CD14-positive monocyte (primary cell): ENCODE results near the gene ACBD3. TPM values are rescaled to one million over a fixed set of nuclear protein-coding genes. Genes with fewer than 3 reads are reported as not detected.

ENCODE experiments used
- DNase-seq, 3 donors: peaks; one replicate each; pipeline ENCODE4 v3.0.0-alpha.2; 2011 to 2022
- H2AFZ ChIP-seq: 2 replicates; pipeline ENCODE4 v1.6.0; 2012; ENCODE audit warnings: mild to moderate bottlenecking, low read depth, low read length, inconsistent platforms; ENCODE audit not compliant: insufficient read depth, poor library complexity, severe bottlenecking
- H3K27ac ChIP-seq, 2 donors: 1 replicate in 1 of 2; 2 replicates in 1 of 2; pipeline ENCODE4 v1.5.1; 2012 to 2013; ENCODE audit warnings: low read length in 2 of 2, control low read depth in 1 of 2, inconsistent platforms in 1 of 2, low read depth in 1 of 2, mild to moderate bottlenecking in 1 of 2
- H3K27me3 ChIP-seq, 2 donors: one replicate each; pipeline versions ENCODE4 v1.6.0 to v1.6.1; 2011 to 2013; ENCODE audit warnings: low read length in 2 of 2; ENCODE audit not compliant: control insufficient read depth in 2 of 2, insufficient read depth in 2 of 2
- H3K36me3 ChIP-seq, 2 donors: replicated peaks in 1 of 2; 1 replicate in 1 of 2; 2 replicates in 1 of 2; pipeline versions ENCODE4 v1.5.1 to v1.6.1; 2012 to 2013; ENCODE audit warnings: low read length in 2 of 2, control low read depth in 1 of 2, inconsistent platforms in 1 of 2, mild to moderate bottlenecking in 1 of 2; ENCODE audit not compliant: insufficient read depth in 2 of 2, control insufficient read depth in 1 of 2
- H3K4me1 ChIP-seq, 2 donors: 1 replicate in 1 of 2; 2 replicates in 1 of 2; pipeline versions ENCODE4 v1.5.1 to v1.6.1; 2012 to 2013; ENCODE audit warnings: low read length in 2 of 2, control low read depth in 1 of 2, inconsistent platforms in 1 of 2, mild to moderate bottlenecking in 1 of 2, moderate library complexity in 1 of 2; ENCODE audit not compliant: insufficient read depth in 2 of 2, control insufficient read depth in 1 of 2
- H3K4me2 ChIP-seq: replicated peaks from 2 replicates; pipeline ENCODE3; 2012; ENCODE audit warnings: low read length, moderate library complexity, mild to moderate bottlenecking; ENCODE audit not compliant: poor library complexity, severe bottlenecking; ENCODE audit errors: extremely low read depth
- H3K4me3 ChIP-seq, 3 experiments: fragments of 200-600 bp in 1 of 3; sonication (generic) in 1 of 3; replicated peaks in 1 of 3; 1 replicate in 2 of 3; 2 replicates in 1 of 3; pipeline ENCODE4 v1.5.1; 2011 to 2013; ENCODE audit warnings: low read length in 3 of 3, mild to moderate bottlenecking in 3 of 3, control low read depth in 2 of 3, low read depth in 2 of 3, inconsistent platforms in 1 of 3, moderate library complexity in 1 of 3
- H3K79me2 ChIP-seq: 2 replicates; pipeline ENCODE4 v1.6.0; 2012; ENCODE audit warnings: mild to moderate bottlenecking, control low read depth, inconsistent platforms, low read length, moderate library complexity; ENCODE audit not compliant: insufficient read depth
- H3K9ac ChIP-seq: 2 replicates; pipeline ENCODE4 v1.6.0; 2017; ENCODE audit warnings: low read length, mild to moderate bottlenecking; ENCODE audit not compliant: insufficient read depth, poor library complexity, severe bottlenecking
- H3K9me3 ChIP-seq, 2 donors: replicated peaks in 1 of 2; 1 replicate in 1 of 2; 2 replicates in 1 of 2; pipeline versions ENCODE4 v1.5.1 to v1.6.1; 2012 to 2013; ENCODE audit warnings: low read length in 2 of 2, control low read depth in 1 of 2; ENCODE audit not compliant: control insufficient read depth in 1 of 2, insufficient read depth in 1 of 2
- H4K20me1 ChIP-seq: 2 replicates; pipeline ENCODE4 v1.6.0; 2012; ENCODE audit warnings: mild to moderate bottlenecking, low read length, control low read depth, moderate library complexity; ENCODE audit not compliant: insufficient read depth
- H3K27ac Mint-ChIP-seq, 7 donors: one replicate each; pipeline ENCODE4 v1.8.0; 2020; ENCODE audit warnings: mild to moderate bottlenecking in 7 of 7, mixed read lengths in 7 of 7, moderate library complexity in 6 of 7, inconsistent platforms in 2 of 7
- H3K27me3 Mint-ChIP-seq, 3 donors: one replicate each; pipeline ENCODE4 v1.8.0; 2021 to 2022; ENCODE audit warnings: low read depth in 3 of 3, mild to moderate bottlenecking in 3 of 3, mixed read lengths in 3 of 3, moderate library complexity in 3 of 3, inconsistent platforms in 1 of 3
- H3K36me3 Mint-ChIP-seq, 2 donors: one replicate each; pipeline ENCODE4 v1.8.0; 2020; ENCODE audit warnings: mixed read lengths in 2 of 2, inconsistent platforms in 1 of 2, mild to moderate bottlenecking in 1 of 2
- H3K4me1 Mint-ChIP-seq: one replicate; pipeline ENCODE4 v1.8.0; 2020; ENCODE audit warnings: mild to moderate bottlenecking, mixed read lengths
- H3K4me3 Mint-ChIP-seq, 2 donors: one replicate each; pipeline ENCODE4 v1.8.0; 2020; ENCODE audit warnings: mild to moderate bottlenecking in 2 of 2, mixed read lengths in 2 of 2, moderate library complexity in 1 of 2
- H3K9me3 Mint-ChIP-seq, 7 donors: one replicate each; pipeline ENCODE4 v1.8.0; 2020 to 2022; ENCODE audit warnings: mixed read lengths in 7 of 7, mild to moderate bottlenecking in 6 of 7, moderate library complexity in 6 of 7, inconsistent platforms in 2 of 7
- WGBS: methylation state at CpG from one replicate; pipeline ENCODE4 v1.1.5; 2013; ENCODE audit warnings: missing lambda C conversion rate; ENCODE audit not compliant: insufficient coverage; 5-methylcytosine and 5-hydroxymethylcytosine counted together
- intact Hi-C, 2 donors: fragments of 100-400 bp; cut with micrococcal nuclease; formaldehyde crosslinking; loops; one replicate each; pipeline versions ENCODE4 v1.15.0 to v1.15.1; 2023
- polyA minus RNA-seq: library from RNA; depleted of rRNA, polyadenylated mRNA; stranded (reverse); fragments of >200 nt; gene quantifications from 2 replicates; pipeline ENCODE4 v1.2.3, GENCODE V29; 2012
- polyA plus RNA-seq, 3 donors: library from polyadenylated mRNA; depleted of rRNA in 1 of 3; unstranded in 2 of 3; stranded (reverse) in 1 of 3; fragments of 300-500 nt in 2 of 3; fragments of >200 nt in 1 of 3; fragmentation: Illumina TruSeq in 2 of 3; gene quantifications; 1 replicate in 2 of 3; 2 replicates in 1 of 3; pipeline ENCODE4 v1.2.3, GENCODE V29; 2012 to 2021
- total RNA-seq, 12 experiments: library from RNA in 1 of 12; stranded (reverse) in 1 of 12; fragments of 120-200 nt in 1 of 12; gene quantifications; one replicate each; pipeline ENCODE4 v1.2.4 and lab custom pipeline; 2013 to 2026; ENCODE audit warnings: mixed read lengths in 6 of 12, inconsistent platforms in 1 of 12
- TF ChIP-seq, protein P1 (sequence below): fragments of 200-600 bp; IDR thresholded peaks from one replicate; pipeline ENCODE4 v1.8.0; 2022; ENCODE audit warnings: antibody characterized with exemption, mild to moderate bottlenecking

ACBD3 gene
- total RNA-seq (2013), result 25.3 TPM
- polyA plus RNA-seq (10 to 100 TPM in 2 of 3 donors, 1 to 10 TPM in 1; 7.0 to 16.3 (median 11.4) TPM), polyA minus RNA-seq (9.6 and 14.4 TPM in 2 replicates), total RNA-seq (lab: John Stamatoyannopoulos, UW) (54.2 to 108 (median 88.6) reads per million in 11 experiments)

DNA sequence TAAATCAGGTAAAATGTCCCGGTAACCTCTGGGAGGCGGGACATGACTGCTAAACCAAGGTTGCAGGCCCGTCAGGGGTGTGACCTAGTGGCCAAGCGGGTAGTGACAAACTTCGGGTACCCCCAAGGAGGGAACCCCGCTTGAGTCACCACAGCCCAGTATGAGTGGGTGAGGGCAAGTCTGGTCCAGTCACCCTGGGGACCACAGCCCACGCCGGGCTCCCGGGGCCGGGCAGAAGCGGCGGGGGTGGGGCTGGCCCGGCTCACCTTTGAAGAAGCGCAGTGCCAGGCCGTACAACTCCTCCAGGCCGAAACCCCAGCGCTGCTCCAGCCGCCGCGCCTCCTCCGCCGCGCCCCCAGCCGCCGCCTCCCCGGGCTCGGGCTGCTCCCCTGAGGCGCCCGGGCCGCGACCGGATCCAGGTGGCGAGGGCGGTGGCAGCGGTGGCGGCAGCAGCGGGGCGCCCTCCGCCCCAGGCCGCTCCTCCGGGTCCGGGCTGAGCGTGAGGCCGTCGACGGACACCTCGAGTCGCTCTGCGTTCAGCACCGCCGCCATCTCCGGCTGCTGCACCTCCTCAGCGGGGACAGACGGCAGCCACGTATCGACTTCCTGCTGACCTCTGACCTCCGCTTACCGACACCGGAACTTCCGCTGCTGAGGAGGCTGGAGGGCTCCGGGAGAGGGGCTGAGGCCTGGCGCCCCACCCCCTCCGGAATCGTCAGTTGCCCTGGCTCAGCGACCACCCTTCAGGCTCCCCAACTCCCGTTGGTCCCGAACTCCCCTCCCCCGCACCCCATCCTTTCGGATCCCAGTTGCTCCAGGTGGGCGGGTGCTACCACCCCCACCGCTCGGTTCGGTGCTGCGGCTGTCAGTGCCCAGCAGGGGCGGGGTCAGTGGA, at the start of gene ACBD3:
TSS of gene ACBD3 (minus strand) at position 618 of the 895 bp plus-strand sequence. CDS start at position 552, 66 bp downstream.
- Mint-ChIP-seq H3K36me3 (peaks cover 4 to 11% of the 10 kb centered on the region in 2 donors), H3K4me3 (peak within 1 kb of the TSS; percentile 85 to 90), H3K9me3 (peaks cover 0 to 2% (median 0%) of the 10 kb centered on the region in 7 donors), H3K27ac (peak within 1 kb of the TSS; percentile 88 to 97 (median 95)), H3K27me3 (peaks cover 0 to 3% (median 0%) of the 10 kb centered on the region in 3 donors), H3K4me1 (peaks cover 36% of the 10 kb centered on the region)
- intact Hi-C loops, result loop anchor here in 1 of 2 donors (10.0 kb wide), 1 partner anchor 122 kb away; the partner anchor contains the start of gene H3-3A
- Histone ChIP-seq H3K4me1 (peaks cover 36 to 41% of the 10 kb centered on the region in 2 donors), H3K27ac (peak within 1 kb of the TSS; percentile 72 to 91), H3K9me3 (no peaks in the 10 kb centered on the region), H3K27me3 (no peaks in the 10 kb centered on the region), H3K4me2 (peak within 1 kb of the TSS; percentile 91), H2AFZ (peak within 1 kb of the TSS; percentile 99), H3K36me3 (no peaks in the 10 kb centered on the region), H3K9ac (peak within 1 kb of the TSS; percentile 96), H3K4me3 (peak within 1 kb of the TSS; percentile 85 to 89 (median 88)), H3K79me2 (peaks cover 56% of the 10 kb centered on the region), H4K20me1 (peaks cover 24% of the 10 kb centered on the region)
- peak; percentile 81 to 97 (median 82) for DNase-seq
- 0% methylated on average over 69 of the region's 75 CpGs for WGBS
- TF ChIP-seq, protein P1, sequence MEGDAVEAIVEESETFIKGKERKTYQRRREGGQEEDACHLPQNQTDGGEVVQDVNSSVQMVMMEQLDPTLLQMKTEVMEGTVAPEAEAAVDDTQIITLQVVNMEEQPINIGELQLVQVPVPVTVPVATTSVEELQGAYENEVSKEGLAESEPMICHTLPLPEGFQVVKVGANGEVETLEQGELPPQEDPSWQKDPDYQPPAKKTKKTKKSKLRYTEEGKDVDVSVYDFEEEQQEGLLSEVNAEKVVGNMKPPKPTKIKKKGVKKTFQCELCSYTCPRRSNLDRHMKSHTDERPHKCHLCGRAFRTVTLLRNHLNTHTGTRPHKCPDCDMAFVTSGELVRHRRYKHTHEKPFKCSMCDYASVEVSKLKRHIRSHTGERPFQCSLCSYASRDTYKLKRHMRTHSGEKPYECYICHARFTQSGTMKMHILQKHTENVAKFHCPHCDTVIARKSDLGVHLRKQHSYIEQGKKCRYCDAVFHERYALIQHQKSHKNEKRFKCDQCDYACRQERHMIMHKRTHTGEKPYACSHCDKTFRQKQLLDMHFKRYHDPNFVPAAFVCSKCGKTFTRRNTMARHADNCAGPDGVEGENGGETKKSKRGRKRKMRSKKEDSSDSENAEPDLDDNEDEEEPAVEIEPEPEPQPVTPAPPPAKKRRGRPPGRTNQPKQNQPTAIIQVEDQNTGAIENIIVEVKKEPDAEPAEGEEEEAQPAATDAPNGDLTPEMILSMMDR, result no peak

DNA sequence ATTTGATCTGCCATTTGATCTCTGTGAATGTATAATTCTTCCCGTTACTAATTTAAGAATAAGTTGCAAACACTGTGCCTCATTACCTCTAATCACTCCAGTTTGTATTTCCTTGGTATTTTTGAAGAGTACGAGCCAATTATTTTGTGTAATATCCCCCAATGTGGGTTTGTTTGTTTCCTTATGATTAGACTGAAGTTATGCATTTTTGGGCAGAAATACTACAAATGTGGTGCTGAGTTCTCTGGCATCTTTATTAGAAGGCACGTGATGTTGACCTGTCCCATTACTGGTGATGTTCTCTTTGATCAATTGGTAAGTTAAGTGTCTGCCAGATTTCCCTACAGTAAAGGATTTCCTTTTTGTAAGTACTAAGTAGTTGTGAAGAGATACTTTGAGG, 47.3 kb upstream of the ACBD3 start:
- Mint-ChIP-seq H3K4me3 (no peak overlapping the region), H3K4me1 (no peaks in the 10 kb centered on the region), H3K36me3 (peaks cover 40 to 51% of the 10 kb centered on the region in 2 donors), H3K27ac (no peak overlapping the region), H3K27me3 (peaks cover 0 to 2% (median 0%) of the 10 kb centered on the region in 3 donors), H3K9me3 (peaks cover 0 to 1% (median 0%) of the 10 kb centered on the region in 7 donors)
- H4K20me1 ChIP-seq, result no peaks in the 10 kb centered on the region
- TF ChIP-seq, protein P1, result no peak
- DNase-seq, result no peak
- peaks cover 15 to 54% of the 10 kb centered on the region in 2 donors for H3K36me3 ChIP-seq
- H2AFZ ChIP-seq, result no peak overlapping the region
- intact Hi-C loops, result no loop called here
- no peak overlapping the region for H3K27ac ChIP-seq
- H3K9me3 ChIP-seq, result no peaks in the 10 kb centered on the region
- no peaks in the 10 kb centered on the region for H3K4me1 ChIP-seq
- H3K27me3 ChIP-seq, result no peaks in the 10 kb centered on the region
- no peak overlapping the region for H3K4me3 ChIP-seq
- no peaks in the 10 kb centered on the region for H3K79me2 ChIP-seq
- H3K4me2 ChIP-seq, result no peak overlapping the region
- no peak overlapping the region for H3K9ac ChIP-seq
- WGBS, result no CpG with 5 or more reads among the region's 3 CpGs
